Natural killer cell (primary cell): ENCODE data around the gene EHD1. TPM values are rescaled to one million over a fixed set of nuclear protein-coding genes. Genes with fewer than 3 reads are reported as not detected.

Experiments
- ATAC-seq, 3 donors: fragments of 150-1000 bp in 2 of 3; fragments of 200-7000 bp in 1 of 3; cut with Tn5 transposase; 1 replicate in 1 of 3; 2 replicates in 2 of 3; pipeline ENCODE4 v1.10.0; 2021; ENCODE audit warnings: mild to moderate bottlenecking in 2 of 3, moderate library complexity in 2 of 3
- DNase-seq, 2 donors: peaks; one replicate each; pipeline versions ENCODE4 v3.0.0 to v3.0.0-alpha.2; 2013 to 2021; ENCODE audit warnings: mixed read lengths in 1 of 2
- H3K27ac ChIP-seq: one replicate; pipeline ENCODE4 v1.5.1; 2013; ENCODE audit warnings: mild to moderate bottlenecking, low read length
- H3K27me3 ChIP-seq: one replicate; pipeline ENCODE4 v1.6.1; 2013; ENCODE audit warnings: low read length; ENCODE audit not compliant: control insufficient read depth, insufficient read depth
- H3K36me3 ChIP-seq: one replicate; pipeline ENCODE4 v1.6.1; 2013; ENCODE audit warnings: low read length; ENCODE audit not compliant: control insufficient read depth, insufficient read depth
- H3K4me1 ChIP-seq: one replicate; pipeline ENCODE4 v1.6.1; 2013; ENCODE audit warnings: low read length; ENCODE audit not compliant: control insufficient read depth, insufficient read depth
- H3K4me3 ChIP-seq: one replicate; pipeline ENCODE4 v1.5.1; 2013; ENCODE audit warnings: low read length
- H3K9me3 ChIP-seq: one replicate; pipeline ENCODE4 v1.6.1; 2013; ENCODE audit warnings: low read length; ENCODE audit not compliant: control insufficient read depth, insufficient read depth
- H3K27ac Mint-ChIP-seq, 2 donors: one replicate each; pipeline ENCODE4 v1.8.0; 2022; ENCODE audit warnings: mild to moderate bottlenecking in 2 of 2, mixed read lengths in 2 of 2, moderate library complexity in 1 of 2
- H3K27me3 Mint-ChIP-seq, 2 donors: one replicate each; pipeline ENCODE4 v1.8.0; 2022; ENCODE audit warnings: low read depth in 2 of 2, mixed read lengths in 2 of 2
- H3K36me3 Mint-ChIP-seq: one replicate; pipeline ENCODE4 v1.8.0; 2022; ENCODE audit warnings: mixed read lengths
- H3K4me1 Mint-ChIP-seq, 2 donors: one replicate each; pipeline ENCODE4 v1.8.0; 2022; ENCODE audit warnings: mixed read lengths in 2 of 2
- H3K4me3 Mint-ChIP-seq: one replicate; pipeline ENCODE4 v1.8.0; 2022; ENCODE audit warnings: mild to moderate bottlenecking, moderate library complexity, mixed read lengths
- H3K9me3 Mint-ChIP-seq, 2 donors: one replicate each; pipeline ENCODE4 v1.8.0; 2022; ENCODE audit warnings: mixed read lengths in 2 of 2
- WGBS: methylation state at CpG from one replicate; pipeline ENCODE4 v1.1.7; 2013; ENCODE audit warnings: missing lambda C conversion rate; ENCODE audit not compliant: insufficient coverage; 5-methylcytosine and 5-hydroxymethylcytosine counted together
- intact Hi-C: fragments of 100-400 bp; cut with micrococcal nuclease; formaldehyde crosslinking; loops from one replicate; pipeline ENCODE4 v1.14.2; 2022
- total RNA-seq, 4 donors: library from RNA; stranded (reverse); fragments of 120-200 nt in 1 of 4; gene quantifications; one replicate each; pipeline versions ENCODE4 v1.2.3 to v1.2.4, GENCODE V29; 2013 to 2022
- TF ChIP-seq, protein P1 (sequence below): fragments of 200-600 bp; IDR thresholded peaks from one replicate; pipeline ENCODE4 v1.8.0; 2022; ENCODE audit warnings: antibody characterized with exemption

Gene EHD1
- total RNA-seq, 3 donors from 2014 or later (not counting 1 experiment from before 2014, with no cell fraction given) = 218 to 246 (median 225) TPM

- Histone ChIP-seq H3K36me3 (peaks cover 48% of the 10 kb centered on the region), H3K4me3 (no peak overlapping the region), H3K4me1 (peaks cover 100% of the 10 kb centered on the region), H3K27me3 (no peaks in the 10 kb centered on the region), H3K27ac (peak overlapping the region; percentile 94), H3K9me3 (no peaks in the 10 kb centered on the region)
- Mint-ChIP-seq H3K27ac (peak overlapping the region; percentile 95 to 96), H3K9me3 (no peaks in the 10 kb centered on the region), H3K27me3 (no peaks in the 10 kb centered on the region), H3K4me3 (peak overlapping the region; percentile 37), H3K4me1 (peaks cover 61 to 81% of the 10 kb centered on the region in 2 donors), H3K36me3 (no peaks in the 10 kb centered on the region)
- WGBS = 92% methylated on average over 6 of the region's 6 CpGs
- ATAC-seq (no peak), DNase-seq (no peak)
- intact Hi-C loops = no loop called here
- TF ChIP-seq, protein P1, sequence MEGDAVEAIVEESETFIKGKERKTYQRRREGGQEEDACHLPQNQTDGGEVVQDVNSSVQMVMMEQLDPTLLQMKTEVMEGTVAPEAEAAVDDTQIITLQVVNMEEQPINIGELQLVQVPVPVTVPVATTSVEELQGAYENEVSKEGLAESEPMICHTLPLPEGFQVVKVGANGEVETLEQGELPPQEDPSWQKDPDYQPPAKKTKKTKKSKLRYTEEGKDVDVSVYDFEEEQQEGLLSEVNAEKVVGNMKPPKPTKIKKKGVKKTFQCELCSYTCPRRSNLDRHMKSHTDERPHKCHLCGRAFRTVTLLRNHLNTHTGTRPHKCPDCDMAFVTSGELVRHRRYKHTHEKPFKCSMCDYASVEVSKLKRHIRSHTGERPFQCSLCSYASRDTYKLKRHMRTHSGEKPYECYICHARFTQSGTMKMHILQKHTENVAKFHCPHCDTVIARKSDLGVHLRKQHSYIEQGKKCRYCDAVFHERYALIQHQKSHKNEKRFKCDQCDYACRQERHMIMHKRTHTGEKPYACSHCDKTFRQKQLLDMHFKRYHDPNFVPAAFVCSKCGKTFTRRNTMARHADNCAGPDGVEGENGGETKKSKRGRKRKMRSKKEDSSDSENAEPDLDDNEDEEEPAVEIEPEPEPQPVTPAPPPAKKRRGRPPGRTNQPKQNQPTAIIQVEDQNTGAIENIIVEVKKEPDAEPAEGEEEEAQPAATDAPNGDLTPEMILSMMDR = no peak
These were observed 20.9 kb downstream of the EHD1 start for GRCh38 chr11:64857485-64857884.

DNA sequence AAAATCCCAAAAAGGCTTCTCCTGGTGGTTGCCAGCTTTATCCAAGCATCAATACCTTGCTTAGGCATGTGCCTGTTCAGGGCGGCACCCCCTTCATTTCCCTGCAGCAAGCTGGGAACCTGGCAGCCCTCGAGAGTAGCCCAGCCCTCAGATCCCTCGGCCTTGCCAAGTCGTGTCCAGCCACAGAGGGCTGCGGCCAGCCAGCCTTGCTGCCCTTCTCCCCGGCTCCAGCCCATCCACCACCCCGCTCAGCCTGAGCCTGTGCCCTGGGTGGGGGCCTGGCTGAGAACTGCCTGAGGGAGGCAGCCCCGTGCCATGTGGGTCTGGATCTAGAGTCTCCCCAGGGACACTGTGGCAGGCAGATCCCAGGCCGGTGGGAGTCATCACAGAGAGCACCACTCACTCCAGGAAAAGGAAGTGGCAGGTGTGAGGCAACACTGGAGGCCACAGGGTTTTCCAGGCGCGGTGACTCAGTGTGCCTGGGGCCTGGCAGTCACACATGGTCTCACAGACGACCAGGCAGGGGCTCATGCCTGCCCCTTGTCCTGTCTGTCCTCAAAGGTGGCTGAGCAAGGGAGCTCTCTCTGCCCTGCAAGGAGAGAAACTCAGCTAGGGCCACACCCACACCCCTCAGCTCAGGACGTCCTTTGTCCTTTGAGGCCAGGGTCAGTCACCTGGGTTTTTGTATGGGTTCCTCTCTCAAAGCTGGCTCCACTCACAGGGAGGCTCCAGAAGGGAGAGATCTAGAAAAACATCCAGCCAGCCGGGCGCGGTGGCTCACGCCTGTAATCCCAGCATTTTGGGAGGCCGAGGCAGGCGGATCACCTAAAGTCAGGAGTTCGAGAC is 21.8 kb downstream of the EHD1 start:
- no peak overlapping the region for H3K4me3 ChIP-seq
- DNase-seq (peak; percentile 58 to 63), ATAC-seq (peak in 1 of 3 donors; percentile 5)
- 61% methylated on average over 20 of the region's 20 CpGs for WGBS
- H3K4me3 Mint-ChIP-seq = peak overlapping the region; percentile 83
- H3K27me3 Mint-ChIP-seq = no peaks in the 10 kb centered on the region
- peak overlapping the region; percentile 95 to 96 for H3K27ac Mint-ChIP-seq
- peaks cover 48% of the 10 kb centered on the region for H3K36me3 ChIP-seq
- no peaks in the 10 kb centered on the region for H3K9me3 Mint-ChIP-seq
- H3K27me3 ChIP-seq = no peaks in the 10 kb centered on the region
- H3K4me1 ChIP-seq = peaks cover 100% of the 10 kb centered on the region
- peak overlapping the region; percentile 94 for H3K27ac ChIP-seq
- intact Hi-C loops = no loop called here
- peaks cover 63 to 83% of the 10 kb centered on the region in 2 donors for H3K4me1 Mint-ChIP-seq
- TF ChIP-seq, protein P1 = no peak
- no peaks in the 10 kb centered on the region for H3K36me3 Mint-ChIP-seq
- no peaks in the 10 kb centered on the region for H3K9me3 ChIP-seq

DNA sequence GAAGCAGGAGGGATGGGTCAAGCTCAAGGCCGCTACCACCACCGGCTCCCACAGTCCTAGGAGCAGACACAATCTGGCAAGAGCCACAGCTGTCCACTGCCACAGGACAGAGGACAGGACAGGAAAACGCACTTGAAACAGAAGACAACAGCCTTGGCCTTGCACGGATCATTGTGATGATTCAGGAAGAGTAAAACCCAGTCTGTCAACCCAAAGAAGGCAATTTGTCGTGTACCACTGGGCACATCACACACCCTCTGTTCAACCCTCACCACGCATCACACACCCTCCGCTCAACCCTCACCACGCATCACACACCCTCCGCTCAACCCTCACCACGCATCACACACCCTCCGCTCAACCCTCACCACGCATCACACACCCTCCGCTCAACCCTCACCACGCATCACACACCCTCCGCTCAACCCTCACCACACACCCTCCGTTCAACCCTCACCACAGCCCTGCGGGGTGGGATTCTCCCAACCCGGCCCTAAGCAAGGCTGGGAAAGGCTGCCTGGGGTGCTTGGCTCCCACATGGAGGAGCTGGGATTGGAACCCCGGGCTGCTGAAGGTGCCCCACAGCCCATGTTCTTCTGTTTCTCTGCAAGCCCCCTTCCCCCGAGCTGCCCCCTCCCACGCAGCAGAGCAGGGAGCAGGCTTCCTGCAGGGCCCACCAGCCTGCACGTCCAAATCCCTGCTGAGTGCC is 22.7 kb downstream of the EHD1 start:
- DNase-seq (no peak), ATAC-seq (peak in 1 of 3 donors; percentile 5)
- H3K27me3 Mint-ChIP-seq = no peaks in the 10 kb centered on the region
- 32% methylated on average over 18 of the region's 22 CpGs for WGBS
- Histone ChIP-seq H3K4me1 (peaks cover 100% of the 10 kb centered on the region), H3K27ac (peak overlapping the region; percentile 90), H3K4me3 (no peak overlapping the region), H3K36me3 (peaks cover 48% of the 10 kb centered on the region), H3K9me3 (no peaks in the 10 kb centered on the region), H3K27me3 (no peaks in the 10 kb centered on the region)
- TF ChIP-seq, protein P1 = no peak
- no peaks in the 10 kb centered on the region for H3K36me3 Mint-ChIP-seq
- peaks cover 72 to 84% of the 10 kb centered on the region in 2 donors for H3K4me1 Mint-ChIP-seq
- intact Hi-C loops = loop anchor here (1.0 kb wide), 1 partner anchor 8 kb away; no protein-coding TSS in a partner anchor
- H3K27ac Mint-ChIP-seq = peak overlapping the region; percentile 95 to 96
- H3K9me3 Mint-ChIP-seq = no peaks in the 10 kb centered on the region
- peak overlapping the region; percentile 83 for H3K4me3 Mint-ChIP-seq
